Putamen (tissue), 1 donor: ENCODE results near the gene KIAA0586.
"Not testable (repeated sequence)": the region's sequence is repeated elsewhere in the genome, so short reads cannot be mapped to it uniquely, and the experiment has no call there.

Source experiments
- DNase-seq: peaks from one replicate; pipeline ENCODE4 v3.0.0-alpha.2; 2016; ENCODE audit warnings: low spot score

The KIAA0586 gene

DNA sequence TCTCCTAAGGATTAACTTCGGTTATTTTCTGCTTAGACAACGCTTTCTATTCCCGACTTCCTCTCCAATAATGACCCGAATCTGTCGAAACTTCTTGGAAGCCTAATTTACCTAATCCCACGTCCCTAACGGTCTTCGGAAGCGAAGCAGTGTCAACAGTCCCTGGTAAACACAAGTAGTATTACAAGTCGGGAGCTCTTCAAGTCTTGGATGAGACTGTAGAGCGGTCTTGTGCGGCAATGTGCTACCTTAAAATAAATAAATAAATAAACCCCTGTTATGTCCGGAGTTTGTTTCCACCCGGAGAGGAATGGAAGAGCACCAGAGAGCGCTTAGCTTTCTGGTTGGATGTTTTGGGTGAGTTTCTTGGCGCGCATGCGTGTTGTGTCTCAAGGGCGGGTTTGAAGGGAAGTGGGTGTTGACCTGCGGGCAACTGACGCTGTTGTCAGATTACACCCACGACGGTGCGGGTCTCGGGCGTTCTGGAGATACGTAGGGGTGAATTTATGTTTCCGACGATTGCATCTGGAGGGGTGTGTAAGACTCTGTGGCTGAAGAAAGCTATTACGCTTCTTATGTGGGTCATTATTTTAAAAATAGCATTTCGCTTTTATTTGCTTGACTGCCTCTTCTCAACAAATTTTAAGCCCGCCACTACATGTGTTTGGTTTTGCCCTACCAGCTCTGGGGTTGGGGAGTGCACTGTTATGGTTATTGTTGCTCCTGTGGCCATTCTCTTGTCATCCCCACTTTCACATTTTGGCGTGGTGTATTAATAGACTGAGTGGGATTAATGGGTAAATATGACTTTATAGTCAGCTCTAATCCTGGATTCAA, at the start of gene KIAA0586, which contains the start of gene TIMM9:
TSS of gene KIAA0586 (plus strand) at position 439 of the 837 bp plus-strand sequence. CDS start 546 bp downstream, outside the sequence.
TSS of gene TIMM9 (minus strand) at position 251 of the 837 bp plus-strand sequence. CDS start 15,586 bp downstream, outside the sequence.
- peak; percentile 97 for DNase-seq

- DNase-seq = no peak
Observed at GRCh38 chr14:58390830-58391229, 36.7 kb upstream of the KIAA0586 start.

DNA sequence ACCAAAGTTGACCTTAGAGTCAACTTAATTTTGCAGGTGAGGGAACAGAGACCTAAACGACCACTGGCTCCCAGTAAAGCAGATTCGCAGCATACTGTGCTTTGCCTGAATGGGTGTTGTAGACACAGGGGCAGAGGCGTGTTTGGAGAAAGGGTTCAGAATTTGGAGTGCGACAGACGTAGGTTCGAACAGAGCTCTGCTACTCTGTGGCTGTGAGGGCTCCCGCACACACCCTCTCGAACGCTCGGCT, 32.0 kb upstream of the KIAA0586 start:
- no peak for DNase-seq

- peak; percentile 41 for DNase-seq
Observed at GRCh38 chr14:58395812-58396788, 31.4 kb upstream of the KIAA0586 start, which contains the start of gene TOMM20L. Gene TOMM20L (plus strand): TSS chr14:58395930. CDS start chr14:58395958, 28 bp downstream.

DNA sequence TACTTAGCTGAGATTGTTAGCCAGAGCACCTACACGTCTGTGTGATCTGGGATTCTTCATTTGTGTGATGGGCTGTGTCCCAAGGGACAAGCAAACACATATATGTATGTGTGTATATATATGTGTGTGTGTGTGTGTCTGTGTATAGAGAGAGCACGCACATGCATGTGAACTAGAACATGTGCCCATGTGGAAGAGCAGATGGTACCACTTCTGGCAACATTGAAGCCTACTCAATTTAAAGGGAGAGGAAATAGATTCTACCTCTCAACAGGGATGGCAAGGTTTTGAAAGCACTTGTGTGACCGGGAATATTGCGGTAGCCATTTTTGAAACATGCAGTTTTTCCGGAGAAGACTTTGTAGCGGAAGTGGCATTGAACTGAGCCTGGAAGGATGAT, 30.4 kb upstream of the KIAA0586 start:
- DNase-seq = no peak

DNA sequence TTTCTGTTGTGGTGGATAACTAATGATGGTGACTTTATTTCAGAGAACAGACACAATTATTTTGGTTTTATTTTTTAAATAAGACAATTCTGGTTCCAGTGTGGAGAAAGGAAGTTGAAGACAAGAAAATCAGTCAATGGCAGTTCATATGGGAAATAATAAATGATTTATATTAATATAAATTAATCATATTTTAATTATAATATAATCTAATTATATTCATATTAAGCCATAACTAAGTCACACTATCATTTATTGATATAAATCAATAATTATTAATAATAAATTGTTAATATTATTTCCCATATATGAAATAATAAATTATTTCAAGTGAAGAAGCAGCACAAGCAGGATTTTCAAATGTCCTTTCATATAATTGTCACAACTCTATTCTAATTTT, 29.0 kb upstream of the KIAA0586 start:
- no peak for DNase-seq

DNA sequence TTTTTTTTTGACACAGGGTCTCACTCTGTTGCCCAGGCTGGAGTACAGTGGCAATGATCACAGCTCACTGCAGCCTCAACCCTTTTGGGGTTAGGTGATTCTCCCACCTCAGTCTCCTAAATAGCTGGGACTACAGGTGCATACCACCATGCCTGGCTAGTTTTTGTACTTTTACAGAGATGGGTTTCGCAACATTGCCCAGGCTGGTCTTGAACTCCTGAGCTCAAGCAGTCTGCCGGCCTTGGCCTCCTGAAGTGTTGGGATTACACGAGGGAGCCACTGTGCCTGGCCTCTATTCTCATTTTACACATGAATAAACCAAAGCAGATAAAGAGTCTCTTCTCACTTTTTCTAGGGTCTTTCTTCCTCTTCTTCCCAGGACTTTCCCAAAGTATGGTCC, 28.6 kb upstream of the KIAA0586 start:
- no peak for DNase-seq

DNA sequence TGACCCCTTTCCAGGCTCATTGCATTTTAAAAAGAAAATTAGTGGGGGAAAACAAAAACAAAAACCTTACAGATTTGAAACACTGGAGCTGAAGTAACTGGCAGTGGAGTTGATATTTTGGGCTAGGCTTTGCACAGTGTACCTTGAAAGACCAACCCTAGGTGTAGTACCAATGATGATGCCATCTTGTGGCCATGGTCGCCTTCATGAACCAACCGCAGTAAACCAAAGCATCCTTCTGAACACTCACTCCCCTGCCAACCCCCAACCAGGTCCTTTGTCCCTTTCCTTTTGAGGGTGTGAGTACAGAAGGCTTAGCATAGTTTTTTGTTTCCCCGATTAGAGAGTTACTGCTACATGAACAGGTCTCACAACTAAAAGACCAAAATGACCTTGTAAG, 25.9 kb upstream of the KIAA0586 start:
- no peak for DNase-seq

DNA sequence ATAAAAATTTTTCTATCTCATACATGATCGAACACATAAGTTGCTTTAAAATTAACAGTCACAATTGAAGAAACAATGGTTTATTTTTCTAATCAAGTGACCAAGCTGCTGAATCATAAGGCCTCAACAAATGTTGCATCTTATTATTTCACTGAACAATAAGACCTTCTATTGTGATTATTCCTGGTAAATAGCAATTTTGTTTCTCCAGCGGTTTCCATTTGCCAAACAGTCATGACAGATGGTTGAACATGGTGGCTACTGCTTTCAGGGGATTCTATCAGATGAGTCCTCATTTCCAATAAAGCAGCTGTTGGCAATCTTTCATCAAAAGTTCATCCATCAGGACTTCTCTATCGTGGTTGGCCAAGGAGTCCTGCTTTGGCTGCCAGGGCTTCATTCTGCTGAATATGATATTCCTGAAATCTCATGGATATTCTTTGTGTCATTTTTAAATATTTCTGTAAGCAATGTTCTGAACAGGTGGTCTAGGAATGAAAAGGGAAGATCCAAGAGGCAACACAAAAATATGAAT, 18.8 kb upstream of the KIAA0586 start:
- DNase-seq = peak; percentile 81

DNA sequence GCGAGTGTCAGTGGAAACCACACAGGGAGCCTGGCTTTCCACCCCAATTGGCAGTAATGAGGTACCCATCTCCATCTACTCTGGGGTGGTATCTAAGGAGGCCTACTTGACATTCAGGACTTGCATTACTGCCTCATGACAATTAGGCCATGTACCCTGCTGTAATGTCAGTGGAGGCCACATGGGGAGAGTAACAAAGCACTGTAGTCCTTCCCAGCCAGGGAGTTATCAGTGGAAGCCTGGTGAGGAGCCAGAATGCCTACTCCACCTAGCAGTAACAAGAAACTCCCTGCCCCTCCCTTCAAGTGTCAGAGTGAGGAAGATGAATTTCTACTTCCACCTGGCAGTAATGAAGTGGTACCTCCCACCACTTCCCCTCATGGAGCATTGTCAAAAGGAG, 12.7 kb upstream of the KIAA0586 start:
- DNase-seq = no peak

- no peak for DNase-seq
Observed at GRCh38 chr14:58415636-58416547, 11.6 kb upstream of the KIAA0586 start.

GRCh38 chr14:58416934-58417333, 10.6 kb upstream of the KIAA0586 start:
- not testable (repeated sequence) for DNase-seq

GRCh38 chr14:58426670-58427280, 744 bp upstream of the KIAA0586 start:
- peak; percentile 77 for DNase-seq

DNA sequence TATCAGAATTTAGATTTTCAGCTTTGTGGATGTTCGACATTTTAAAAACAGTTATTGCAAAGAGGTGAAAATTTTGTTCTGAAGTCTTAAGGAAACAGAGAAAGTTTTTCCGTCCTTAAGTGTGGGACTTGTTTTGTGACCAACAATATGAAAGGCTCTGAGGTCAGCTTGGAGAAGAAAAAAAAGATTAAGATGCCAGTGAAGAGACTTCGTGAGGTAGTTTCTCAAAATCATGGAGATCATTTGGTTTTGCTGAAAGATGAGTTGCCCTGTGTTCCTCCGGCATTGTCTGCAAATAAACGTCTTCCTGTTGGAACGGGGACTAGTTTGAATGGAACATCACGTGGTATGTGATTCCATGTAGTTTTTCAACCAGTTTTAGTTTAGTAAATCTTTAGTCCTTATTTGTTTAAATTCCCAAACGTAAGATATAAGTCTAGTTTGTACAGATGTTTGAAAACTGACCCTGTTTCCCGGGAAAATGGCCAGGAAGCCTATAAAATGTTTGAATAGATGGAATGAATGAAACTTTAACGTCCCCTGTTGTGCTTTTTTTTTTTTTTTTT, 682 bp downstream of the KIAA0586 start:
- DNase-seq = peak; percentile 36

- DNase-seq = no peak
Observed at GRCh38 chr14:58430156-58430555, 2.6 kb downstream of the KIAA0586 start.

DNA sequence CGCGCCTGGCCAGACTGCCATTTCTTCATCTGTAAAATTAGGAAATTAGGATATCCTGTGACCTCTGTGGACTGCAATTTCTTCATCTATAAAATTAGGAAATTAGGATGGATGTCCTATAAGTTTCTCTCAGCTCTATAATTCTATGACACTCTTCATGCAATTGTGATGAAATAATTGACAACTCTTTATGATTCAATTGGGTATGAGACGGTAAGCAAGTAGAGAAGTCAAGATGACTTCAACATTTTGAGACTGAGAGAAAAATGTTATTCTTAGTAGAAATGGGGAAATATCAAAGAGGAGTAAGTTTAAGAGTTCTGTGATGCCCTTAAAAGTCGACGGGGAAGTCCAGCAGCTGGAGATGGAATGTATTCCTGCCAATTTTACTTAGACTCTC, 12.0 kb downstream of the KIAA0586 start:
- no peak for DNase-seq

- DNase-seq = no peak
Observed at GRCh38 chr14:58444627-58445026, 17.1 kb downstream of the KIAA0586 start.

GRCh38 chr14:58455593-58456265, 28.2 kb downstream of the KIAA0586 start:
- DNase-seq = no peak

DNA sequence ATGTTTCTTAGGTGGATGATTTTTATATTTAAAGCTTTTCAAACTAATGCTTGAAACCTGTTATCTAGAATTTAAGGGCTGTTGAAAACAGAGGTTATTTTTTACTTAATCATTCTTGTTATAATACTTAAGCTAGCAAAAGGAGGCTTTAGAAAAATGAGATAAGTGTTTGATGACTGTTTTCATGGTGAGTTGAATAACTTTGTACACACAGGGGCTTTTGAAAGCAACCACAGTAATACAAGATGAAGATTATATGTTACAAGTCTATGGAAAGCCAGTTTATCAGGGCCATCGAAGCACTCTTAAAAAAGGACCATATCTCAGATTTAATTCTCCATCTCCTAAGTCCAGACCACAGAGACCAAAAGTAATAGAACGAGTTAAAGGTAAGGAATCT, 33.3 kb downstream of the KIAA0586 start:
- DNase-seq = no peak

GRCh38 chr14:58463147-58463546, 35.6 kb downstream of the KIAA0586 start:
- DNase-seq = no peak
